Central memory CD8-positive, alpha-beta T cell (primary cell): ENCODE measurements around the gene PDE4D.

ENCODE experiments used
- ATAC-seq: fragments of 150-1000 bp; cut with Tn5 transposase; replicated peaks from 2 replicates; pipeline ENCODE4 v1.10.0; 2022; ENCODE audit warnings: mild to moderate bottlenecking, moderate FRiP score, moderate number of reproducible peaks; ENCODE audit not compliant: poor library complexity, severe bottlenecking; ENCODE audit errors: extremely low read depth
- DNase-seq, 2 donors: peaks; one replicate each; pipeline ENCODE4 v3.0.0; 2021; ENCODE audit warnings: low spot score in 2 of 2
- H3K27ac Mint-ChIP-seq: one replicate; pipeline ENCODE4 v1.8.0; 2022; ENCODE audit warnings: low read depth, mild to moderate bottlenecking, moderate library complexity, mixed read lengths
- H3K27me3 Mint-ChIP-seq: one replicate; pipeline ENCODE4 v1.8.0; 2022; ENCODE audit warnings: mixed read lengths
- H3K36me3 Mint-ChIP-seq: one replicate; pipeline ENCODE4 v1.8.0; 2022; ENCODE audit warnings: mild to moderate bottlenecking, moderate library complexity, mixed read lengths; ENCODE audit not compliant: insufficient read depth
- H3K4me1 Mint-ChIP-seq: one replicate; pipeline ENCODE4 v1.8.0; 2022; ENCODE audit warnings: mixed read lengths
- H3K4me3 Mint-ChIP-seq: one replicate; pipeline ENCODE4 v1.8.0; 2022; ENCODE audit warnings: mild to moderate bottlenecking, moderate library complexity, mixed read lengths
- H3K9me3 Mint-ChIP-seq: one replicate; pipeline ENCODE4 v1.8.0; 2022; ENCODE audit warnings: mixed read lengths

The PDE4D gene

DNA sequence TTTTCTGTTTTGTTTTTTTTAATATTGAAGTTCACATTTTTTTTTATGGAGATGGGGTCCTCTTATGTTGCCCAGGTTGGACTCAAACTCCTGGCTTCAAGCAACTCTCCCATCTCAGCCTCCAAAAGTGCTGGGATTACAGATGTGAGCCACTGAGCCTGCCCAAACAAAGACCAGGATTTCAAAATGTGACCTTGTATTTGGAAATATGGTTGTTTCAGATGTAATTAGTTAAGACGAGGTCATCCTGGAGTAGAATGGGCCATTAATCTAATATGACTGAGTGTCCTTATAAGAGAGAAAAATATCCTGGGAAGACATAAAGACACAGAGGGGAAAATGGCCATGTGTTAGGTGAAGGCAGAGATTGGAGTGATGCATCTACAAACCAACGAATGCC is 970.2 kb downstream of the PDE4D start:
- Mint-ChIP-seq H3K4me1 (peaks cover 8% of the 10 kb centered on the region), H3K4me3 (no peak overlapping the region), H3K36me3 (no peaks in the 10 kb centered on the region), H3K27ac (no peak overlapping the region), H3K9me3 (no peaks in the 10 kb centered on the region), H3K27me3 (peaks cover 12% of the 10 kb centered on the region)
- DNase-seq (no peak), ATAC-seq (no peak)

- H3K27ac Mint-ChIP-seq = no peak overlapping the region
- no peak overlapping the region for H3K4me3 Mint-ChIP-seq
- H3K9me3 Mint-ChIP-seq = no peaks in the 10 kb centered on the region
- H3K27me3 Mint-ChIP-seq = peaks cover 4% of the 10 kb centered on the region
- peaks cover 8% of the 10 kb centered on the region for H3K4me1 Mint-ChIP-seq
- no peaks in the 10 kb centered on the region for H3K36me3 Mint-ChIP-seq
- DNase-seq = no peak
- no peak for ATAC-seq
These were observed 970.9 kb downstream of the PDE4D start for GRCh38 chr5:58922461-58923171.

DNA sequence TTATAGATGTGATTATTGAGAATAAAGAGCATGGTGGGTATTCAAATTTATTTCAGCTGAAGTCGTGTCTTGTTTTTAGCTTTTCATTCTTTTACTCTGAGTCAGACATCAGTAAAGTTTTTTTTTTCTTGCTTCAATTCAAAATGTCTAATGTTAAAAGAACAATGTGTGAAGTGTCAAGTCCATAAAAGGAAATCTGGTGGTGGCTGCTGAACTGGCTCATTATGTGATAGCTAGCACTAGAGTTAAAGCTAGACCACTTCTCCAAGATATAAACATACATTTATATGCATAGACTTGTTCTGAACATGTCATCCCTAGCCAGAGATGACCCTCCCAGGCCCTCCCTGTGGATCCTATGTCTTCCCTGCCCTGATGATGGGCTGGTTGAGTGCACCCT is 972.4 kb downstream of the PDE4D start:
- no peaks in the 10 kb centered on the region for H3K36me3 Mint-ChIP-seq
- no peak for ATAC-seq
- H3K27ac Mint-ChIP-seq = no peak overlapping the region
- no peak overlapping the region for H3K4me3 Mint-ChIP-seq
- no peak for DNase-seq
- peaks cover 2% of the 10 kb centered on the region for H3K27me3 Mint-ChIP-seq
- H3K9me3 Mint-ChIP-seq = no peaks in the 10 kb centered on the region
- H3K4me1 Mint-ChIP-seq = peaks cover 3% of the 10 kb centered on the region

GRCh38 chr5:58919833-58920232 is 973.7 kb downstream of the PDE4D start:
- DNase-seq (no peak), ATAC-seq (no peak)
- H3K36me3 Mint-ChIP-seq = no peaks in the 10 kb centered on the region
- no peaks in the 10 kb centered on the region for H3K4me1 Mint-ChIP-seq
- peaks cover 10% of the 10 kb centered on the region for H3K27me3 Mint-ChIP-seq
- no peak overlapping the region for H3K27ac Mint-ChIP-seq
- no peaks in the 10 kb centered on the region for H3K9me3 Mint-ChIP-seq
- H3K4me3 Mint-ChIP-seq = no peak overlapping the region
